Loucy (cell line): ENCODE data around the gene FIBIN.

ENCODE experiments used
- H2AFZ ChIP-seq: fragments of 200-600 bp; sonication (generic); 2 replicates; pipeline ENCODE4 v1.6.0; 2016; ENCODE audit warnings: antibody characterized with exemption, mild to moderate bottlenecking, low read length, moderate library complexity
- H3F3A ChIP-seq: fragments of 200-600 bp; 2 replicates; pipeline ENCODE4 v1.6.0; 2016; ENCODE audit warnings: antibody characterized with exemption, low read depth, mild to moderate bottlenecking
- H3K27me3 ChIP-seq: fragments of 200-600 bp; sonication (generic); 2 replicates; pipeline ENCODE4 v1.6.1; 2014; ENCODE audit warnings: low read length, mild to moderate bottlenecking; ENCODE audit not compliant: insufficient read depth, poor library complexity, severe bottlenecking
- H3K36me3 ChIP-seq: fragments of 200-600 bp; sonication (generic); 2 replicates; pipeline ENCODE4 v1.6.1; 2016; ENCODE audit warnings: low read length; ENCODE audit not compliant: insufficient read depth
- H3K4me1 ChIP-seq: fragments of 200-600 bp; sonication (generic); 2 replicates; pipeline ENCODE4 v1.5.1; 2014; ENCODE audit warnings: low read length, mild to moderate bottlenecking; ENCODE audit not compliant: insufficient read depth, poor library complexity, severe bottlenecking
- H3K4me2 ChIP-seq: fragments of 200-600 bp; sonication (generic); 2 replicates; pipeline ENCODE4 v1.6.0; 2014; ENCODE audit warnings: antibody characterized with exemption, low read length, low read depth, mild to moderate bottlenecking; ENCODE audit not compliant: poor library complexity, severe bottlenecking
- H3K4me3 ChIP-seq: fragments of 200-600 bp; sonication (generic); 2 replicates; pipeline ENCODE4 v1.5.1; 2014; ENCODE audit warnings: low read length, mild to moderate bottlenecking, mixed read lengths; ENCODE audit not compliant: poor library complexity, severe bottlenecking
- H3K79me2 ChIP-seq: fragments of 200-600 bp; sonication (generic); 2 replicates; pipeline ENCODE4 v1.6.1; 2014; ENCODE audit warnings: low read length; ENCODE audit not compliant: insufficient read depth
- H3K9ac ChIP-seq: fragments of 200-600 bp; sonication (generic); 2 replicates; pipeline ENCODE4 v1.6.0; 2014; ENCODE audit warnings: mild to moderate bottlenecking, low read depth, low read length, moderate library complexity; ENCODE audit not compliant: poor library complexity, severe bottlenecking
- H3K9me2 ChIP-seq: fragments of 200-600 bp; sonication (generic); replicated peaks from 2 replicates; pipeline ENCODE4 v1.6.1; 2016; ENCODE audit warnings: low read depth, low read length, mixed read lengths
- H3K9me3 ChIP-seq: fragments of 200-600 bp; sonication (generic); 2 replicates; pipeline ENCODE4 v1.6.1; 2014; ENCODE audit warnings: mild to moderate bottlenecking, antibody characterized with exemption, low read length, low read depth; ENCODE audit not compliant: insufficient read depth
- H4K20me1 ChIP-seq: fragments of 200-600 bp; sonication (generic); 2 replicates; pipeline ENCODE4 v1.6.0; 2014; ENCODE audit warnings: antibody characterized with exemption, low read length, mild to moderate bottlenecking; ENCODE audit not compliant: insufficient read depth, poor library complexity, severe bottlenecking
- CTCF ChIP-seq: fragments of 200-600 bp; sonication (generic); conservative IDR thresholded peaks from 2 replicates; pipeline ENCODE4 v1.5.1; 2014; ENCODE audit warnings: mild to moderate bottlenecking, antibody characterized with exemption, low read length
- EZH2phosphoT487 ChIP-seq: fragments of 200-600 bp; IDR thresholded peaks from 2 replicates; pipeline ENCODE4 v1.6.1; 2018; ENCODE audit warnings: antibody characterized with exemption, mild to moderate bottlenecking, moderate library complexity, borderline replicate concordance

Gene FIBIN

GRCh38 chr11:26947379-26947844 is 46.5 kb upstream of the FIBIN start:
- Histone ChIP-seq H3K4me2 (no peak overlapping the region), H4K20me1 (no peaks in the 10 kb centered on the region), H2AFZ (no peak overlapping the region), H3K79me2 (no peaks in the 10 kb centered on the region), H3K9ac (no peak overlapping the region), H3K9me2 (no peaks in the 10 kb centered on the region), H3K36me3 (no peaks in the 10 kb centered on the region), H3K4me3 (no peak overlapping the region), H3K9me3 (no peaks in the 10 kb centered on the region), H3K27me3 (no peaks in the 10 kb centered on the region), H3K4me1 (peaks cover 3% of the 10 kb centered on the region), H3F3A (0 out of 2 replicates have a peak, but pooled peaks cover 3% of the 10 kb centered on the region)
- no peak for TF ChIP-seq EZH2phosphoT487
- no peak for TF ChIP-seq CTCF

DNA sequence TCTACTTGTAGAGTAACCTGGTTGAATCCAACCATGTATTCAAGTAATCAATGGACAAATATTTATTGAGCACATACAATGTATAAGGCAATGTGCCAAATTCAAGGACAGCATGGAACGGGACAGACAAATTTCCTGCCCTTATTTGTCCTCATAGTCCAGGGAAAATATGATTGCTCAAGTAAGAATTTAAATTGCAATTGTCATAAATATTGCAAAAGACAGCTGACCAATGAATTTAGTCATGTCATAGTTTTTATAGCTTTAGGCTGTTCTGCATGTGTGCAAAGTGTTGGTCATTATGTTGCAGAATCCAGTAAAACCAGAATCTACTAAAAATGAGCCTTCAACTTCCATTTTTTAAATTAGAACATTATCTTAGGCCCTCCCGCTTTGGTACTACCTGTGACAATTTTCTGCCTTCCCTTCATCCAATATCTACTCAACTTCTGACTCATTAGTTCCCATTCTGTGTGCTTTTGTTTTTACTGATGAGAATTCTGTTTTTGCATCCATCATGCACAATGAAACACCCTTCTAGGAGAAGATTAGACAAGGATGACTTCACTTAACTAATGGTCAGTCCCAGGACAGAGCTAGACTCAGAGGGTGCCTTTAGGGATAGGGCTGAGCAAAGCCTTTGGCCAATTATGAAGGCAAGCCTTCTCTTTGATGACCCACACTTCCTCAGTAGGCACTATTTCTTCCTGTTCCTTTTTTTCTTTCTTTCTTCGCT is 45.8 kb upstream of the FIBIN start:
- Histone ChIP-seq H3K4me2 (no peak overlapping the region), H3K9ac (no peak overlapping the region), H3K4me3 (no peak overlapping the region), H3K9me3 (no peaks in the 10 kb centered on the region), H3K36me3 (no peaks in the 10 kb centered on the region), H2AFZ (0 out of 2 replicates have a peak overlapping the region, but pooled peaks have one; percentile 1), H3F3A (no peaks in the 10 kb centered on the region), H3K79me2 (no peaks in the 10 kb centered on the region), H3K9me2 (no peaks in the 10 kb centered on the region), H3K27me3 (no peaks in the 10 kb centered on the region), H4K20me1 (no peaks in the 10 kb centered on the region), H3K4me1 (peaks cover 3% of the 10 kb centered on the region)
- TF ChIP-seq EZH2phosphoT487, result no peak
- no peak for TF ChIP-seq CTCF

DNA sequence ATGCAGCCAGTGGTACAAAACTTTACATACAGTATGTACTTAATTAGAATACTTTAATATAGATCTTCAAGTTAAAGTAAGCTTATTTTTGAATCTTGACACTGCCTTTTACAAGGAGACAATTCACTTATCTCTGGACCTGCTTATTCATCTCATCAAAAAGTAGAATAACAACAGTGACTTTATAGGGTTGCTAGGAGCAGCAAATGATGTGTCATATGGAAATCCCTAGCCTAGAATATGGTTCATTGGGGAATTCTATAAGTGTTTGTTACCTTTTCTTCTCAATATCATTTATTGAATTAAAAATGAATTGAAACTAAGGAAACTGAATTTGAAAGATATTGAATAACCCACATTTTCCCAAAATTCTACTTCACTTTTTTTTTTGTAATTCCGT is 45.0 kb upstream of the FIBIN start:
- no peak overlapping the region for H2AFZ ChIP-seq
- H4K20me1 ChIP-seq, result no peaks in the 10 kb centered on the region
- no peaks in the 10 kb centered on the region for H3K9me2 ChIP-seq
- H3K36me3 ChIP-seq, result no peaks in the 10 kb centered on the region
- H3K79me2 ChIP-seq, result no peaks in the 10 kb centered on the region
- no peaks in the 10 kb centered on the region for H3K27me3 ChIP-seq
- no peaks in the 10 kb centered on the region for H3K9me3 ChIP-seq
- no peak overlapping the region for H3K9ac ChIP-seq
- no peak overlapping the region for H3K4me2 ChIP-seq
- TF ChIP-seq CTCF (no peak), EZH2phosphoT487 (no peak)
- H3K4me3 ChIP-seq, result no peak overlapping the region
- peaks cover 3% of the 10 kb centered on the region for H3K4me1 ChIP-seq
- H3F3A ChIP-seq, result no peaks in the 10 kb centered on the region
